Psoas muscle (tissue), 8 donors: ENCODE data around the gene EPHB1. TPM values are rescaled to one million over a fixed set of nuclear protein-coding genes. Genes with fewer than 3 reads are reported as not detected.

Source experiments
- ATAC-seq, 4 donors: fragments of 200-7000 bp; cut with Tn5 transposase; one replicate each; pipeline ENCODE4 v1.9.1; 2020; ENCODE audit warnings: moderate library complexity in 3 of 4, mild to moderate bottlenecking in 2 of 4
- DNase-seq, 2 donors: peaks; one replicate each; pipeline ENCODE4 v3.0.0-alpha.2; 2020
- H3K27ac ChIP-seq: fragments of 200-600 bp; one replicate; pipeline ENCODE4 v1.8.0; 2022
- H3K27me3 ChIP-seq, 3 donors: fragments of 200-600 bp in 1 of 3; one replicate each; pipeline versions ENCODE4 v1.6.1 to v1.8.0; 2013 to 2022; ENCODE audit warnings: low read length in 2 of 3, mild to moderate bottlenecking in 2 of 3, moderate library complexity in 1 of 3; ENCODE audit not compliant: insufficient read depth in 3 of 3
- H3K36me3 ChIP-seq, 2 donors: fragments of 200-600 bp in 1 of 2; one replicate each; pipeline versions ENCODE4 v1.6.1 to v1.8.0; 2013 to 2022; ENCODE audit warnings: low read depth in 1 of 2, mild to moderate bottlenecking in 1 of 2, moderate library complexity in 1 of 2; ENCODE audit not compliant: insufficient read depth in 1 of 2
- H3K4me1 ChIP-seq: fragments of 200-600 bp; one replicate; pipeline ENCODE4 v1.8.0; 2022
- H3K4me3 ChIP-seq: fragments of 200-600 bp; one replicate; pipeline ENCODE4 v1.8.0; 2022; ENCODE audit warnings: mild to moderate bottlenecking
- H3K9me3 ChIP-seq: fragments of 200-600 bp; one replicate; pipeline ENCODE4 v1.8.0; 2022
- CTCF ChIP-seq: fragments of 200-600 bp; IDR thresholded peaks from one replicate; pipeline ENCODE4 v1.8.0; 2022; ENCODE audit warnings: antibody characterized with exemption
- WGBS, 3 donors: extraction: QIAGEN DNeasy Blood & Tissue Kit; methylation state at CpG; one replicate each; pipeline versions ENCODE4 v1.1.6 to v1.1.7; 2013; 5-methylcytosine and 5-hydroxymethylcytosine counted together
- intact Hi-C, 2 donors: fragments of 100-400 bp; cut with DNase I; formaldehyde crosslinking; loops; one replicate each; pipeline versions ENCODE4 v1.11.0 to v1.14.2; 2022
- polyA plus RNA-seq, 3 donors: library from polyadenylated mRNA; stranded (reverse); fragments of 200-250 nt; gene quantifications; one replicate each; pipeline ENCODE4 v1.2.3, GENCODE V29; 2013
- total RNA-seq, 4 donors: library from RNA; stranded (reverse); fragmentation: NEBNext Ultra II Directional in 2 of 4; extraction: Animal tissue kit (Norgen Biotek cat#: 25700) in 2 of 4; gene quantifications; one replicate each; pipeline versions ENCODE4 v1.2.1 to v1.2.4, GENCODE V29; 2021 to 2023
- donor health status: healthy with polysubstance abuse.
- donor health status: DM: no; HTN: no; CAD: no; lungs with moderate emphysema.
- donor health status: Bipolar disorder and iron deficiency.
- donor health status: healthy.
- donor health status: DM: yes; HTN: yes; CAD: no.
- donor health status: DM: no; HTN: no; CAD: no.
- donor health status: DM: no; HTN: no; CAD: no.
- donor health status: DM: yes; HTN: yes; CAD: no.

The EPHB1 gene
- total and polyA plus RNA-seq, 7 donors: 0.85 to 6.3 (median 2.0) TPM

- DNase-seq (no peak), ATAC-seq (no peak)
- H3K36me3 ChIP-seq: no peaks in the 10 kb centered on the region
- TF ChIP-seq CTCF: no peak
- peaks cover 0 to 2% (median 0%) of the 10 kb centered on the region in 3 donors for H3K27me3 ChIP-seq
- no peaks in the 10 kb centered on the region for H3K9me3 ChIP-seq
- H3K4me3 ChIP-seq: no peak overlapping the region
- no peaks in the 10 kb centered on the region for H3K4me1 ChIP-seq
- intact Hi-C loops: no loop called here
- H3K27ac ChIP-seq: no peak overlapping the region
- WGBS, 3 donors: 88 to 94% (median 89%) methylated on average over 6 of the region's 6 CpGs
These were observed 290.8 kb downstream of the EPHB1 start for GRCh38 chr3:135085652-135086436.

- no peak overlapping the region for H3K4me3 ChIP-seq
- H3K27me3 ChIP-seq: peaks cover 0 to 2% (median 0%) of the 10 kb centered on the region in 3 donors
- intact Hi-C loops: no loop called here
- no peak for TF ChIP-seq CTCF
- H3K4me1 ChIP-seq: no peaks in the 10 kb centered on the region
- H3K36me3 ChIP-seq: no peaks in the 10 kb centered on the region
- DNase-seq: no peak
- no peaks in the 10 kb centered on the region for H3K9me3 ChIP-seq
- no peak for ATAC-seq
- 59 to 70% (median 68%) methylated on average over 2 of the region's 2 CpGs for WGBS, 3 donors
- H3K27ac ChIP-seq: no peak overlapping the region
These were observed 292.7 kb downstream of the EPHB1 start for GRCh38 chr3:135087782-135088181.

GRCh38 chr3:135089451-135089850 is 294.4 kb downstream of the EPHB1 start:
- no peak for TF ChIP-seq CTCF
- no peak for DNase-seq
- no peaks in the 10 kb centered on the region for H3K4me1 ChIP-seq
- WGBS, 3 donors: 75 to 83% (median 75%) methylated on average over 5 of the region's 5 CpGs
- no peak overlapping the region for H3K4me3 ChIP-seq
- peaks cover 0 to 2% (median 0%) of the 10 kb centered on the region in 3 donors for H3K27me3 ChIP-seq
- no peak overlapping the region for H3K27ac ChIP-seq
- intact Hi-C loops: no loop called here
- no peaks in the 10 kb centered on the region for H3K9me3 ChIP-seq
- no peaks in the 10 kb centered on the region for H3K36me3 ChIP-seq
- ATAC-seq: no peak

GRCh38 chr3:135090020-135090717 is 295.1 kb downstream of the EPHB1 start:
- no peaks in the 10 kb centered on the region for H3K36me3 ChIP-seq
- intact Hi-C loops: no loop called here
- WGBS, 3 donors: 93 to 95% (median 94%) methylated on average over 2 of the region's 2 CpGs

More at GRCh38 chr3:135090020-135090717, 295.1 kb downstream of the EPHB1 start:
- DNase-seq: no peak
- H3K27me3 ChIP-seq: peaks cover 0 to 2% (median 0%) of the 10 kb centered on the region in 3 donors
- TF ChIP-seq CTCF: no peak
- H3K4me3 ChIP-seq: no peak overlapping the region
- no peaks in the 10 kb centered on the region for H3K9me3 ChIP-seq
- H3K4me1 ChIP-seq: no peaks in the 10 kb centered on the region
- ATAC-seq: no peak
- H3K27ac ChIP-seq: no peak overlapping the region
